ENCODE measurements around the gene KBTBD12. TPM values are rescaled to one million over a fixed set of nuclear protein-coding genes. Genes with fewer than 3 reads are reported as not detected.

KBTBD12 gene
- total and polyA plus RNA-seq, 11 donors, result 13.2 to 47.1 (median 29.7) TPM

DNA sequence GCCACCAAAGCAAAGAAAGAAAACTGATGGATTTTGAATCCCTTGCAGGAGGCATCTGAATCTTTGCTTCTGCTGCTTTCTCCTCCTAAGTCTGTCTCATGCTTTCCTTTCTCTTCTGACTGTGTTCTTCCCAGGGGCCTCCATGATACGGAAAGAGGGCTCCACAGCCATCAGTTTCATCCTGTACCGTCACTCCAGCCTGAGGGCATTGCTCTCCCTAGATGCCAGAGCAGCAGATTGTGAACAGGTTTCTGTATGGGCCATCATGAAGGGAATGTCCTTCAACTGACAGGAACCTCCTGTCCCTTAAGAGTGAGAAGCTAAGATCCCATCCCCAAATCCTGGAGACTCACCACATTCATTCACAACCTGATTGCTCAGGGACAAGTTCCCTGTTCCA, 59.2 kb downstream of the KBTBD12 start:
- Histone ChIP-seq H3K27me3 (no peaks in the 10 kb centered on the region), H3K36me3 (peaks cover 0 to 4% (median 0%) of the 10 kb centered on the region in 9 donors), H3K9me3 (no peaks in the 10 kb centered on the region), H3K27ac (peak overlapping the region in 1 of 12 donors; percentile 6), H3K4me1 (peaks cover 0 to 8% (median 0%) of the 10 kb centered on the region in 12 donors), H3K4me3 (no peak overlapping the region)
- no peak for TF ChIP-seq CTCF (IDR thresholded peaks at IDR 0.05)
- TF ChIP-seq POLR2A (IDR thresholded peaks at IDR 0.05), result no peak
- ATAC-seq (peak in 1 of 4 donors; percentile 29), DNase-seq (no peak)
- WGBS, 4 donors, result 76 to 87% (median 79%) methylated on average over 2 of the region's 2 CpGs
- intact Hi-C loops (cut with DNase I), result loop anchor here in 8 of 10 donors (5.0 to 10.0 kb wide), 7 partner anchors 119 to 399 kb away; no protein-coding TSS in a partner anchor

GRCh38 chr3:127975153-127976029, 60.4 kb downstream of the KBTBD12 start:
- WGBS, 4 donors, result 60 to 73% (median 70%) methylated on average over 6 of the region's 6 CpGs
- TF ChIP-seq CTCF (IDR thresholded peaks at IDR 0.05) (no peak), POLR2A (IDR thresholded peaks at IDR 0.05) (no peak)
- no peaks in the 10 kb centered on the region for H3K27me3 ChIP-seq
- DNase-seq, result no peak
- peaks cover 0 to 8% (median 0%) of the 10 kb centered on the region in 12 donors for H3K4me1 ChIP-seq
- H3K4me3 ChIP-seq, result no peak overlapping the region
- peak in 3 of 4 donors; percentile 35 to 66 (median 39) for ATAC-seq
- no peaks in the 10 kb centered on the region for H3K9me3 ChIP-seq
- intact Hi-C loops (cut with DNase I), result loop anchor here in 7 of 10 donors (10.0 kb wide), 4 partner anchors 121 to 401 kb away; no protein-coding TSS in a partner anchor
- no peaks in the 10 kb centered on the region for H3K36me3 ChIP-seq
- H3K27ac ChIP-seq, result peak overlapping the region in 2 of 12 donors; percentile 4 to 26

- Histone ChIP-seq H3K4me3 (no peak overlapping the region), H3K27me3 (no peaks in the 10 kb centered on the region), H3K4me1 (peaks cover 0 to 5% (median 0%) of the 10 kb centered on the region in 12 donors), H3K27ac (no peak overlapping the region), H3K36me3 (no peaks in the 10 kb centered on the region), H3K9me3 (no peaks in the 10 kb centered on the region)
- WGBS, 4 donors, result 85 to 94% (median 89%) methylated on average over 2 of the region's 2 CpGs
- TF ChIP-seq POLR2A (IDR thresholded peaks at IDR 0.05), result no peak
- TF ChIP-seq CTCF (IDR thresholded peaks at IDR 0.05), result no peak
- intact Hi-C loops (cut with DNase I), result loop anchor here in 7 of 10 donors (10.0 kb wide), 4 partner anchors 124 to 404 kb away; no protein-coding TSS in a partner anchor
- ATAC-seq (no peak), DNase-seq (no peak)
Observed at GRCh38 chr3:127978636-127979035, 63.6 kb downstream of the KBTBD12 start.

DNA sequence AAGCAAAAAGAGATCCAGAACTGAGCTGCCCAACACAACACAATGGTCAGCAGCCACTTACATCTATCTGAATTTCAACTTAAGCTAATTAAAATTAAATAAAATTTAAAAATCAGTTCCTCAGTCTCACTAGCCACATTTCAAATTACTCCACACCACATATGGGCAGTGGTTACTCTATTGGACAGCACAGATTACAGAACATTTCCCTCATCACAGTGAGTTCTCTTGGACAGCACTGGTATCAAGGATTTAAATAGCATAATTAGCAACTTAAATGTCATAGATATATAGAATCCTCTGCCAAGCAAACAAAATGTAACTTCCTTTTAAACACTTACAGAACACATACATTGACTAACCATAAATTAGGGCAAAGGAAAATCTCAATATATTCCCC, 64.4 kb downstream of the KBTBD12 start:
- no peaks in the 10 kb centered on the region for H3K9me3 ChIP-seq
- peaks cover 0 to 5% (median 0%) of the 10 kb centered on the region in 12 donors for H3K4me1 ChIP-seq
- peaks cover 0 to 3% (median 0%) of the 10 kb centered on the region in 9 donors for H3K36me3 ChIP-seq
- no peaks in the 10 kb centered on the region for H3K27me3 ChIP-seq
- no peak overlapping the region for H3K27ac ChIP-seq
- no peak overlapping the region for H3K4me3 ChIP-seq
- ATAC-seq (peak in 2 of 4 donors; percentile 31 to 50), DNase-seq (no peak)
- intact Hi-C loops (cut with DNase I), result loop anchor here in 7 of 10 donors (10.0 kb wide), 4 partner anchors 125 to 405 kb away; no protein-coding TSS in a partner anchor
- TF ChIP-seq POLR2A (IDR thresholded peaks at IDR 0.05), result no peak
- no peak for TF ChIP-seq CTCF (IDR thresholded peaks at IDR 0.05)

Measured in heart left ventricle (tissue), 16 donors.